Mucosa of rectum (tissue), 2 donors: ENCODE data around the gene HOMER1.
"Not testable (repeated sequence)": the region's sequence is repeated elsewhere in the genome, so short reads cannot be mapped to it uniquely, and the experiment has no call there.

Source experiments
- H3K27ac ChIP-seq, 2 donors: one replicate each; pipeline ENCODE4 v1.7.0; 2013; ENCODE audit warnings: inconsistent platforms in 2 of 2, low read depth in 2 of 2, low read length in 2 of 2
- H3K27me3 ChIP-seq, 2 donors: one replicate each; pipeline ENCODE4 v1.7.0; 2013; ENCODE audit warnings: low read length in 2 of 2; ENCODE audit not compliant: control insufficient read depth in 2 of 2, insufficient read depth in 2 of 2
- H3K36me3 ChIP-seq, 2 donors: one replicate each; pipeline ENCODE4 v1.7.0; 2013; ENCODE audit warnings: low read length in 2 of 2; ENCODE audit not compliant: control insufficient read depth in 2 of 2, insufficient read depth in 2 of 2
- H3K4me1 ChIP-seq, 2 donors: one replicate each; pipeline ENCODE4 v1.7.0; 2013; ENCODE audit warnings: low read length in 2 of 2, mild to moderate bottlenecking in 1 of 2; ENCODE audit not compliant: control insufficient read depth in 2 of 2, insufficient read depth in 2 of 2
- H3K4me3 ChIP-seq, 2 donors: one replicate each; pipeline ENCODE4 v1.7.0; 2013; ENCODE audit warnings: low read length in 2 of 2
- H3K9ac ChIP-seq, 2 donors: one replicate each; pipeline ENCODE4 v1.7.0; 2013; ENCODE audit warnings: low read length in 2 of 2, low read depth in 1 of 2, mild to moderate bottlenecking in 1 of 2
- H3K9me3 ChIP-seq, 2 donors: one replicate each; pipeline ENCODE4 v1.7.0; 2013; ENCODE audit warnings: low read length in 2 of 2; ENCODE audit not compliant: control insufficient read depth in 2 of 2
- donor health status: healthy.
- donor health status: Normal muscosa, but diverticular disease.

Gene HOMER1

GRCh38 chr5:79518718-79519117 lies 4.8 kb upstream of the HOMER1 start:
- no peaks in the 10 kb centered on the region for H3K36me3 ChIP-seq
- H3K4me3 ChIP-seq, result no peak overlapping the region
- H3K27ac ChIP-seq, result no peak overlapping the region
- H3K4me1 ChIP-seq, result peaks cover 0 to 3% of the 10 kb centered on the region in 2 donors
- no peaks in the 10 kb centered on the region for H3K27me3 ChIP-seq
- H3K9ac ChIP-seq, result no peak overlapping the region
- H3K9me3 ChIP-seq, result no peaks in the 10 kb centered on the region

DNA sequence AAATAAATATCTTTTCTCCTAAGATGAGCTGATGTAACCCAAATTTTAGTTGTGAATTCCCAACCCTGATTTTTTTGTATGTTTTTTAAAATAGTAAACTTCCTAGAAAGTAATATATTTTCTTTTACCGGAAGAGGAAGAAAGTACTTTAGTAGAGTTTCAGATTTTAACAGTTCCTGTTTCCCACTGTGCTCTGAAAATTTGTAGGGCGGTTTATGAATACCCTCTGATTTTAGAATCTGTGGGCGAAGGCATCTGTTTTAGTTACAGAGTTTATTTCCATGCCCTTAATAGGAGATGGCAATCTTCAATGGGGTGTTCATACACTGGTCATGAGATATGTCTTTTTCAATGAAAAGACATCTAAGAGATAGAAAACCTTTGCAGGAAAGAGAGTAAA lies 3.7 kb upstream of the HOMER1 start:
- peaks cover 6 to 7% of the 10 kb centered on the region in 2 donors for H3K4me1 ChIP-seq
- no peaks in the 10 kb centered on the region for H3K9me3 ChIP-seq
- H3K4me3 ChIP-seq, result no peak overlapping the region
- peaks cover 6 to 7% of the 10 kb centered on the region in 2 donors for H3K27me3 ChIP-seq
- H3K27ac ChIP-seq, result no peak overlapping the region
- H3K36me3 ChIP-seq, result no peaks in the 10 kb centered on the region
- no peak overlapping the region for H3K9ac ChIP-seq

DNA sequence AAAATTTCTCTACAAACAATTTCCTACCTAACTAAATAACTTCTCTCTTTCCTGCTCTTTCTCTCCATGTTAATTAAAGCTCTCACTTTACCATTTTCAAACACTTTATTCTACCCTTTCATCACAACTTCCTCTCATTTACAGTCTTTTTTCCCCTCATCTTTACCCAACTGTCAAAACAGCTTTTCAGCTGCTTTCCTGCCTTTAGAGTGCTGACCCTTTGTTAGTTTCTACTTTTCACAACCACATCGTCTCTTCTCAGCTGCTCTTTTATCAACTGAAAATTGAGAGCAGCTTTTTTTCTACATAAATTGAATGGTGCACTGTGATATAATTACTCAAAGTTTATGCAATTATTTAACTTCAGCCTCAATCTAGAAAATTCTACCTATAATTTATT lies 3.1 kb upstream of the HOMER1 start:
- no peaks in the 10 kb centered on the region for H3K9me3 ChIP-seq
- H3K27me3 ChIP-seq, result peaks cover 9 to 12% of the 10 kb centered on the region in 2 donors
- no peak overlapping the region for H3K9ac ChIP-seq
- no peaks in the 10 kb centered on the region for H3K36me3 ChIP-seq
- H3K4me3 ChIP-seq, result no peak overlapping the region
- H3K4me1 ChIP-seq, result peaks cover 6 to 7% of the 10 kb centered on the region in 2 donors
- no peak overlapping the region for H3K27ac ChIP-seq

DNA sequence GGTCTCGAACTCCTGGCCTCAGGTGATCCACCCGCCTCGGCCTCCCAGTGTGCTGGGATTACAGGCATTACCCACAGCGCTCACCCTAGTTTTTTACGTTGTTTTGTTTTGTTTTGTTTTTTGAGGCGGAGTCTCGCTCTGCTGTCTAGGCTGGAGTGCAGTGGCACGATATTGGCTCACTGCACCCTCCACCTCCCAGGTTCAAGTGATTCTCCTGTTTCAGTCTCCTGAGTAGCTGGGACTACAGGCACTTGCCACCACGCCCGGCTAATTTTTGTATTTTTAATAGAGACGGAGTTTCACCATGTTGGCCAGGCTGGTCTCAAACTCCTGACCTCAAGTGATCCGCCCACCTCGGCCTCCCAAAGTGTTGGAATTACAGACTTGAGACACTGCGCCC lies 2.4 kb upstream of the HOMER1 start:
- not testable (repeated sequence) for H3K4me1 ChIP-seq, H3K4me3 ChIP-seq, H3K36me3 ChIP-seq, H3K9me3 ChIP-seq, H3K27ac ChIP-seq, H3K9ac ChIP-seq
- H3K27me3 ChIP-seq, result peaks cover 12 to 18% of the 10 kb centered on the region in 2 donors

DNA sequence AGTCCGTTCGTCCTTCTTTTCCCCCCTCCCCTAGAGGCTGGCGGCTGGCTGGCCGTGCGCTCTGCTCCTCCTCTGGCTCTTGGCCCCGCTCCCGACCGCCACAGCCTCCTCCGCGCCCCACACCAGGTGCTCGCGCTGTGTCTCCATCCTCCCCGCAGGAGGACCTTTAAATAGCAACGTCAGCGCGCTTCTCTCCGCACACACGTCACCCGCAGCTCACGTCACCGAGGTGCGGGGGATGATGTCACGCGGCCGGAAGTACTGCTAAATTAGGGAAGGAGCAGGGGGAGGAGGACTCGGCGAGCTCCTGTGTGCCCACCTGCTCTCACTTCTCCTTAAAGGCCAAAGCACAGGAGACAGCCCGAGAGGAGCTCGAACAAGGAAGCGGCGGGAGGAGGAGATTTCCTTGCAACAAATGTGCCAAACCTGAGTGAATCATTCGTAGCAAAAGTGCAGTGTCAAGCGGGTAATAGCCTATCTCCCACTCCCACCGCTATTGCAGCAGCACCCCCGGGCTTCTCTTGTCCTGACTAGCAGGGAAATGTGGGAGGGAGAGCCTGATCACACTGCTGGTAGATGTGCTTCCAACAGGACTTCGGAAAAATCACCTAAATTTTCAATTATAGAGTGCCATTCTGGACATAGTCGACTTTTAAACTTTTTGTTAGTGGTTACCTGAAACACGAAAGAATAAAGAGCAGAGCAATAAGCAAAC lies 614 bp upstream of the HOMER1 start:
- Histone ChIP-seq H3K27ac (peak overlapping the region; percentile 91 to 93), H3K9ac (peak overlapping the region; percentile 72 to 89), H3K9me3 (no peaks in the 10 kb centered on the region), H3K27me3 (peaks cover 12 to 22% of the 10 kb centered on the region in 2 donors), H3K4me1 (peaks cover 6 to 7% of the 10 kb centered on the region in 2 donors), H3K4me3 (peak overlapping the region; percentile 85 to 89), H3K36me3 (no peaks in the 10 kb centered on the region)

GRCh38 chr5:79513308-79513703 lies 628 bp downstream of the HOMER1 start:
- peak overlapping the region in 1 of 2 donors; percentile 91 for H3K27ac ChIP-seq
- H3K4me1 ChIP-seq, result peaks cover 6 to 7% of the 10 kb centered on the region in 2 donors
- H3K9ac ChIP-seq, result peak overlapping the region; percentile 3 to 89
- peak overlapping the region; percentile 85 to 89 for H3K4me3 ChIP-seq
- H3K36me3 ChIP-seq, result no peaks in the 10 kb centered on the region
- no peaks in the 10 kb centered on the region for H3K9me3 ChIP-seq
- H3K27me3 ChIP-seq, result peaks cover 12 to 22% of the 10 kb centered on the region in 2 donors

DNA sequence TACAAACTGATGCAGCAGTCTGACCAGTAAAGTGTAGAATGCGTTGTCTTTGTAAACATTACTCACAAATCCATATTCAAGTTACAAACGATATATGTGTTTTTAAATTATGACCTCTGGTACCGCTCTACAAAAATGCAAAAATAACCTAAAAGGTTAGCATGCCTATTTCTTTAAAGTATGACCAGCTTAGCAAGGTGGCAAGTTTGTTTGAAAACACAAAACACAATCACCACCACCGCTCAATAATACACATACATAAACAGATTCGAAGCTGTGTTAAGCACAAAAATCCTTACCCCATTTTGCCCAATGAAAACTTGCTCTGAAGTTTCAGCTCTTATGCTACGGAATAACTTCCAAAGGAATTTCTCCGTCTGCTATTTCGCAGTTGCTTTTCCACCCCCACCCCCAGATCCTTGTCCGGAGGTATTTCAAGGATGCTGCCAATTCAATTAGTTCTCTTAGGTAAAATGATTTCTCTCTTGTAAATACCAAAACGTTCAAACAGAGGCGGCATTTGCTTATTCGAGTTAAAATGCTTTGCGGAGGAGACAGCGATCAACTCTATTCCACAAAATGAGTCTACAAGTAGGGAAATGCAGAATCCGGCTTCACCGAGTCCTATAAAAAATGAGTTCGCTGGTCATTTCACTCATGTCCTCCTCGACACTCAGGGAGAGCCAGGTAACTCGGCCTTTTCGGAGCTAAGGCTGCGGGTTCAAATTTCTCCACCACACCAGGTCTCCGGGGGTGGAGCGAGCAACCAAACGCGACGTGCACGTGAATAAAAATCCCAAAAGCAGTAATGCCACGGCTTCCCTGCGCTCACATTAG lies 1.2 kb downstream of the HOMER1 start:
- Histone ChIP-seq H3K36me3 (no peaks in the 10 kb centered on the region), H3K27me3 (peaks cover 12 to 22% of the 10 kb centered on the region in 2 donors), H3K4me1 (peaks cover 6 to 7% of the 10 kb centered on the region in 2 donors), H3K4me3 (peak overlapping the region; percentile 85 to 89), H3K27ac (no peak overlapping the region), H3K9me3 (no peaks in the 10 kb centered on the region), H3K9ac (peak overlapping the region; percentile 36 to 41)

GRCh38 chr5:79512049-79512448 lies 1.9 kb downstream of the HOMER1 start:
- H3K4me3 ChIP-seq, result peak overlapping the region; percentile 20 to 29
- H3K27me3 ChIP-seq, result peaks cover 12 to 22% of the 10 kb centered on the region in 2 donors
- no peaks in the 10 kb centered on the region for H3K9me3 ChIP-seq
- no peak overlapping the region for H3K27ac ChIP-seq
- H3K9ac ChIP-seq, result no peak overlapping the region
- peaks cover 6 to 7% of the 10 kb centered on the region in 2 donors for H3K4me1 ChIP-seq
- no peaks in the 10 kb centered on the region for H3K36me3 ChIP-seq

- Histone ChIP-seq H3K4me1 (peaks cover 6 to 7% of the 10 kb centered on the region in 2 donors), H3K9me3 (no peaks in the 10 kb centered on the region), H3K4me3 (no peak overlapping the region), H3K27ac (no peak overlapping the region), H3K9ac (no peak overlapping the region), H3K36me3 (no peaks in the 10 kb centered on the region), H3K27me3 (peaks cover 12 to 22% of the 10 kb centered on the region in 2 donors)
Observed at GRCh38 chr5:79510638-79511037, 3.3 kb downstream of the HOMER1 start.

DNA sequence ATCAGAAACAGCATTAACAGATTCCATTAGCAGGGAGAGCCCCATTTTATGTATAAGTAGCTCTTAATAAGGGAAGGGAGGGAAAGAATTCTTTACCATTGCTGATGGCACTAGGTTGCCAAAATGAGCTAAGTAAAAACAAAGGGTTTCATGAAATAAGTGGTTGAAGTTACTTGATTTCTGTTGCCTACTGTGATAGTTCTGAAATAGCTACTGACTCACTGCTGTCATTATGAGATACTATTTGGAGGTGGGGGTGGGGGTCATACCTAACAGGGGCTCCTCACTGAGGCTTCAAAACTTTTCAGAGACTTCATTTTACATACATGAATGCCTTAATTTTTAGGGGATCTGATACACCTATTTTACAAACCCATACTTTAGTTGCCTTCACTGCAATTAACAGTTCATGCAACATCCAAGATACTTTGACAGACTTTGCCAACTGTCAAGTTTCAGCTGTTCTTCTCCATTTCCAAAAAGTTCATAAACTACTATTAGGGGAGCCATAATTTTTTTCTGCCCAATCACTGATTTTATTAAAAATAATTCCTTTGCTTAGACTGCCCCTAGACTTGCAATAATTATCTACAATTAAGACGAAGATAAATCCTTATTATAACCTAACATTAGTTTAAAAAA lies 4.6 kb downstream of the HOMER1 start:
- H3K27me3 ChIP-seq, result peaks cover 12 to 22% of the 10 kb centered on the region in 2 donors
- no peak overlapping the region for H3K27ac ChIP-seq
- peaks cover 3 to 7% of the 10 kb centered on the region in 2 donors for H3K4me1 ChIP-seq
- no peaks in the 10 kb centered on the region for H3K9me3 ChIP-seq
- no peak overlapping the region for H3K4me3 ChIP-seq
- H3K36me3 ChIP-seq, result no peaks in the 10 kb centered on the region
- H3K9ac ChIP-seq, result no peak overlapping the region
